ENCODE data around the gene OR10J5.

DNA sequence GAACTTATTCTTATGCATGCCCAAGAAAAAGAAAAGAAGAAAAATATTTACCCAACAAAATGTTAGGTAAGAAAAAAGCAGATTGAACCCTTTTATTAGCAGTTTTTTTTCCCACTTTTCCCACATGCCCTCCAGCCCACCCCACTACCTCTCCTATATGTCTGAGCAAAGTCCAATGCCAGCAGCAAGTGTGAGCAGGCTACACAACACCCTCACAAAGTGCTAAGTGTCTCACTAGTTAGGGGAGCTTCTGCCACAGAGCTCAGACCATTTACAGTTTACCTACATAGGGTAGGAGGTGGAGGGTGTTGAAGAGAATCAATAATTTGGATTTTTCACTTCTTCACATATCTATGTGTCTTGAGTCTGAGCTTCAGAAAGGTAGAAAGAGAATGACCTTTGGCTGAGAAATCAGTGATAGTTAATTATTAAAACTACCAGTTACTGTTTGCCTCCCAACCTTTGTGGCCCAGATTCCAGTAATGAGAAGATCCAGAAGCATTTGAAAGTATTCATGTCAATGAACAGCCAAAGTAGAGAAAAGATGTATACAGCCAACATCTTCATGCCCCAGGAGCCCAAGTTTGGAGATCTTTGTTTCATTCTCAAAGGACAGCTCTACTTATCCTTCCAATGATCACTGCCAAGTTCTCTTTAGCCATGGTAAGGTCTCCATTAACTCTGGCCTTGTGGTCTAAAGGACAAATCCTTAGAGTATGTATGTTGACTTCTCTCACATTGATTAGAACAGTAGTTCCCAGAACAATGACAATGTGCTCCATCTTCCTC lies 26.2 kb downstream of the OR10J5 start:
- TF ChIP-seq, protein P1, sequence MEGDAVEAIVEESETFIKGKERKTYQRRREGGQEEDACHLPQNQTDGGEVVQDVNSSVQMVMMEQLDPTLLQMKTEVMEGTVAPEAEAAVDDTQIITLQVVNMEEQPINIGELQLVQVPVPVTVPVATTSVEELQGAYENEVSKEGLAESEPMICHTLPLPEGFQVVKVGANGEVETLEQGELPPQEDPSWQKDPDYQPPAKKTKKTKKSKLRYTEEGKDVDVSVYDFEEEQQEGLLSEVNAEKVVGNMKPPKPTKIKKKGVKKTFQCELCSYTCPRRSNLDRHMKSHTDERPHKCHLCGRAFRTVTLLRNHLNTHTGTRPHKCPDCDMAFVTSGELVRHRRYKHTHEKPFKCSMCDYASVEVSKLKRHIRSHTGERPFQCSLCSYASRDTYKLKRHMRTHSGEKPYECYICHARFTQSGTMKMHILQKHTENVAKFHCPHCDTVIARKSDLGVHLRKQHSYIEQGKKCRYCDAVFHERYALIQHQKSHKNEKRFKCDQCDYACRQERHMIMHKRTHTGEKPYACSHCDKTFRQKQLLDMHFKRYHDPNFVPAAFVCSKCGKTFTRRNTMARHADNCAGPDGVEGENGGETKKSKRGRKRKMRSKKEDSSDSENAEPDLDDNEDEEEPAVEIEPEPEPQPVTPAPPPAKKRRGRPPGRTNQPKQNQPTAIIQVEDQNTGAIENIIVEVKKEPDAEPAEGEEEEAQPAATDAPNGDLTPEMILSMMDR (IDR thresholded peaks at IDR 0.05), result no peak
- no peak for TF ChIP-seq EP300 (IDR thresholded peaks at IDR 0.05)
